Tibial nerve (tissue), 3 donors: ENCODE data around the gene PADI6.

ENCODE experiments used
- POLR2A ChIP-seq, 2 donors: fragments of 450-650 bp; IDR thresholded peaks; one replicate each; pipeline ENCODE4 v1.6.1; 2017; ENCODE audit warnings: antibody characterized with exemption in 2 of 2, mild to moderate bottlenecking in 2 of 2, moderate library complexity in 2 of 2
- TF ChIP-seq, protein P1 (sequence below), 5 experiments: fragments of 200-600 bp in 3 of 5; fragments of 450-650 bp in 2 of 5; sonication (generic) in 3 of 5; IDR thresholded peaks; one replicate each; pipeline ENCODE4 v1.5.1; 2016 to 2019; ENCODE audit warnings: antibody characterized with exemption in 5 of 5, mild to moderate bottlenecking in 3 of 5, moderate library complexity in 2 of 5

DNA sequence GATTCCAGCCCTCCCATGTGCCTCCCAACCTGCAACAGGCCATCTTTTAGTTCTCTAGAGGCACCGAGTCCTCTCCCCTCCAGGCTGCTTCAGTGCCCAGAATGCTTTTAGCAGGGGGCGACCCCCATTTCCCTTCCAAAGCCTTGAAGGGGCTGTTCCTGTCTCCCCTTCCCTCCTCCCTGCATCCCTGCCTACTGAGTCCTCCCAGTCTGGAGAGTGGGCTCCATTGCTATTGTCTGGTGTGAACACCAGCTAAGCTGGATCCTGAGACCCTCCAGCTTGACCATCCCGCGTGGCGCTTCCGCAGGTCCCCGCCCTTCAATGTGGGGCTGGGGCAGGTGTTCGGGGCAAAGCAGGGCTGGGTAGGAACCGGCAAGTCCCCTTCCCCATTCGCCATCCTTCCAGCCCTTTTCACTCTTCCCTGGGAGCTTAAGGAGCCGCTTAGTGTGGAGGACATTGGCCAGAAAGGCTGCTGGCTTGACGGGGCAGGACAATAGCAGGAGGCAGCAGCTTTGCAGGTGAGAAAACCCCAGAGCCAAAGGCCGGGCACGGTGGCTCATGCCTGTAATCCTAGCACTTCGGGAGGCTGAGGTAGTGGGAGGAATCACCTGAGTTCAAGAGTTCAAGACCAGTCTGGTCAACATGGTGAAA lies 32.2 kb downstream of the PADI6 start:
- TF ChIP-seq, protein P1, sequence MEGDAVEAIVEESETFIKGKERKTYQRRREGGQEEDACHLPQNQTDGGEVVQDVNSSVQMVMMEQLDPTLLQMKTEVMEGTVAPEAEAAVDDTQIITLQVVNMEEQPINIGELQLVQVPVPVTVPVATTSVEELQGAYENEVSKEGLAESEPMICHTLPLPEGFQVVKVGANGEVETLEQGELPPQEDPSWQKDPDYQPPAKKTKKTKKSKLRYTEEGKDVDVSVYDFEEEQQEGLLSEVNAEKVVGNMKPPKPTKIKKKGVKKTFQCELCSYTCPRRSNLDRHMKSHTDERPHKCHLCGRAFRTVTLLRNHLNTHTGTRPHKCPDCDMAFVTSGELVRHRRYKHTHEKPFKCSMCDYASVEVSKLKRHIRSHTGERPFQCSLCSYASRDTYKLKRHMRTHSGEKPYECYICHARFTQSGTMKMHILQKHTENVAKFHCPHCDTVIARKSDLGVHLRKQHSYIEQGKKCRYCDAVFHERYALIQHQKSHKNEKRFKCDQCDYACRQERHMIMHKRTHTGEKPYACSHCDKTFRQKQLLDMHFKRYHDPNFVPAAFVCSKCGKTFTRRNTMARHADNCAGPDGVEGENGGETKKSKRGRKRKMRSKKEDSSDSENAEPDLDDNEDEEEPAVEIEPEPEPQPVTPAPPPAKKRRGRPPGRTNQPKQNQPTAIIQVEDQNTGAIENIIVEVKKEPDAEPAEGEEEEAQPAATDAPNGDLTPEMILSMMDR (IDR thresholded peaks at IDR 0.05) = no peak
- TF ChIP-seq POLR2A (IDR thresholded peaks at IDR 0.05) = no peak
